H1 (cell line): ENCODE measurements around the gene TMEM154. TPM values are rescaled to one million over a fixed set of nuclear protein-coding genes. Genes with fewer than 3 reads are reported as not detected.

Source experiments
- ASH2L ChIP-seq: fragments of 200-600, 300-600 bp; sonication (generic); IDR thresholded peaks from one replicate; pipeline ENCODE4 v1.7.1; 2017; ENCODE audit warnings: low read length
- MAFK ChIP-seq: IDR thresholded peaks from 2 replicates; pipeline ENCODE4 v1.6.1; 2012; ENCODE audit warnings: low read depth, mild to moderate bottlenecking, improper control_type of control experiment, low read length
- NANOG ChIP-seq: IDR thresholded peaks from 2 replicates; pipeline ENCODE4 v1.6.1; 2011; ENCODE audit warnings: low read length, low read depth, mild to moderate bottlenecking, inconsistent platforms; ENCODE audit not compliant: insufficient read depth, poor library complexity, severe bottlenecking
- polyA plus RNA-seq, 7 experiments: library from polyadenylated mRNA; depleted of rRNA in 3 of 7; stranded (reverse) in 5 of 7; unstranded in 2 of 7; fragments of >200 nt in 5 of 7; fragments of 200-250 nt in 2 of 7; gene quantifications; 1 replicate in 5 of 7; 2 replicates in 1 of 7; 4 replicates in 1 of 7; pipeline versions ENCODE4 v1.2.1 to v1.2.3, GENCODE V29; 2011 to 2013; ENCODE audit warnings: missing spikeins in 2 of 7, mixed read lengths in 2 of 7
- total RNA-seq: library from RNA; stranded (reverse); fragmentation: NEBNext Ultra II Directional; extraction: Animal tissue kit (Norgen Biotek cat#: 25700); gene quantifications from 2 replicates; pipeline ENCODE4 v1.2.1, GENCODE V29; 2021

Gene TMEM154
- total and polyA plus RNA-seq, 2 of the 8 experiments (the other 6 are each of a cell fraction or from before 2014, with no cell fraction given), result 0.33 to 1.2 TPM

DNA sequence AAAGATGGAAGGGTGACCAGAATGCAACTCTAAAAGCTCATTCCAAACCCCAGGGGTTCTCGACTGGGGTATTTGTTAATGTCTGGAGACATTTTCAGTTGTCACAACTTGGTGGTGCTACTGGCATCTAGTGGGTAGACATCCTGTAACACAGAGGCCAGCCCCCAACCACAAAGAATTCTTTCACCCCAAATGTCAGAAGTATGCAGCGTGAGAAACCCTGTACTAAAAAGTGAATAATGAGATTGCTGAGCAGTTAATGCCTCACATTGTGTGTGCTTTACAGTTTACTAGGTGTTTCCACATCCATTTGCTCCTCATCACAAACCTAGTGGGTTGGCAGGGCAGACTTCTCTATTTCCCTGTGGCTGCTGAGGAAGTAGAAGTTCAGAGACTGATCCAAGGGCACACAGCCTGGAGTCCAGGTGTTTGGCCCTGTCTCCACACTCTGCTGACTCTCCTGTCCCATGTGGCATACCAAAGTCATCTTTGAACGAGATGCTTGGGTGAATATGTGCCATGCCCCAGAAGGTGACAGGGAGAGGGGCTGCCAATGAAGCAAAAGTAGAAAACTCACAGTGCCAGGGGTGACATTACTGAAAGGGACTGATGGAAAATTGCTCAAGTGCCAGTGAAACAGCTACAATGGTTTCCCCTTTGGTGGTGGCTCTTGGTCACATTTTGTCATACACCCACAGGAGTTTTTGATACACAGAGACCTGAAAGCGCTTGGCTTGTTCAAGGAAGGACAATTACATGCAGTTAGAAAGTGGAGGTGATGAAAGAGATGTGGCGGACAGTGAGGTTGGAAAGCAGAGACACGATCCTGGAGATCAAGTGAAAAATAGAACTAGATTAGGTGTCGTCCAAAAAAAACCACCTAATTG, 10.1 kb upstream of the TMEM154 start (continued):
- no peak for TF ChIP-seq MAFK
- TF ChIP-seq NANOG, result no peak
- TF ChIP-seq ASH2L, result no peak
- TF ChIP-seq, all 59 proteins: peak for 0
